ENCODE measurements around the gene NLGN2.

The NLGN2 gene

DNA sequence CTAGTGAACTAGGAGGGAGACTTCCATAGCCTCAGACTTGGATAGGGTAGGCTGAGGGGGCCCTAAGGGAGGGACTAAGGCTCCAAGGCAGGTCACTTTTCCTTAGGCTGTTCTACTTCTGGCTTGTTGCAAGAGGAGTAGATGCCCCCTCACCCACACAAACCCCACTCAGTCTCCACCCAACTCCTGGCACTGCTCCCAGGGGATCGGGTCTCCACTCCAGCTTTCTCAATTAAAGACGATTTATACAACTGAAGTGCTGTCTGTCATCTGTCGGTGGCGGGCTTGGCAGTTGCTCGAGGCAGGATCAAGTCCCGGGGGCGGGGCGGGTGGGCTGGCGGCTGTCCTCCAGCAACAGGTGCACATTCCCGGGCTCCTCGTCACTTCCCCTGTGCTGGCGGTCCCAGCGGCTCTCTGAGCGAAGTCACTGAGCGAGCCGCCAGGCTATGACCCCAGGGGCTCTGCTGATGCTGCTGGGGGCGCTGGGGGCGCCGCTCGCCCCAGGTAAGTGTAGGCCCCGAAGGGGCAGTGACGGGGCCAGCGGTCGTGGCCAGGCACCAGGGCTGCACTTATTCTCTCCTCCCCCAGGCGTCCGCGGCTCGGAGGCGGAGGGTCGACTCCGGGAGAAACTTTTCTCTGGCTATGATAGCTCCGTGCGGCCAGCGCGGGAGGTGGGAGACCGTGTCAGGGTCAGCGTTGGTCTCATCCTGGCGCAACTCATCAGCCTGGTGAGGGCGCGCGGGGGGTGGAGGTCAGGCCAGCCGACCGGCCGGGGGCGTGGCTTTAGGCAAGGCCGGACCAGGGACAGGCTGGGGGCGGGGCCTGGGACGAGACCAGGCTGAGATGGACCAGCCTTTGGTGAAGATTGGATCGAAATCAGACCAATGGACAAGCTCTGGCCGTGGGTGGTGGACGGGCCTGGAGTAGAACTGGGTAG lies 37.3 kb downstream of the NLGN2 start, which contains the start of gene CHRNB1:
Gene CHRNB1 (plus strand): TSS at position 380 of the 937 bp plus-strand sequence. CDS start 67 bp downstream, at position 447.
- in situ Hi-C loops (cut with MboI; ENCODE audit: low pct_unique_long_range_greater_than_20kb, low sequenced_read_pairs): no loop called here

DNA sequence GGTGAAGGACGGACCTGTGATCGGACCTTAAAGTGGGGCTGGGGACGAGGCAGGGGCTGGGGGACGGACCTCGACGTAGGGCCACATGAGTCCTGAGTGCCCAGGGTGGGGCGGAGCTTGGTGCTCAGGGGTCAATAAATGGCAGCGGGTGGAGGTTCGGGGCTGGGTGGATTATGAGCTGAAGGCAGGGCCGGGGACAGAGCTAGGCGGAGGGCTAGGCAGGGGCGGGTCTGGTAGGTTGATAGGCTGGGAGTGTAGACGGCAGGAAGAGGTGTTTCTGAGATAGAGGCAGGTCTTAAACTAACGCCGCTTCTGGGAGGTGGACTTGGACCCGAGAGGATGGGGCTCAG lies 37.9 kb downstream of the NLGN2 start:
- in situ Hi-C loops (cut with MboI; ENCODE audit: low pct_unique_long_range_greater_than_20kb, low sequenced_read_pairs): no loop called here

More for the DNA sequence above, 37.3 kb downstream of the NLGN2 start, which contains the start of gene CHRNB1:
- DNase-seq: no peak

GRCh38 chr17:7448461-7448860 lies 40.8 kb downstream of the NLGN2 start:
- in situ Hi-C loops (cut with MboI; ENCODE audit: low pct_unique_long_range_greater_than_20kb, low sequenced_read_pairs): no loop called here
- DNase-seq: no peak

More for the DNA sequence above, 37.9 kb downstream of the NLGN2 start:
- DNase-seq: no peak

DNA sequence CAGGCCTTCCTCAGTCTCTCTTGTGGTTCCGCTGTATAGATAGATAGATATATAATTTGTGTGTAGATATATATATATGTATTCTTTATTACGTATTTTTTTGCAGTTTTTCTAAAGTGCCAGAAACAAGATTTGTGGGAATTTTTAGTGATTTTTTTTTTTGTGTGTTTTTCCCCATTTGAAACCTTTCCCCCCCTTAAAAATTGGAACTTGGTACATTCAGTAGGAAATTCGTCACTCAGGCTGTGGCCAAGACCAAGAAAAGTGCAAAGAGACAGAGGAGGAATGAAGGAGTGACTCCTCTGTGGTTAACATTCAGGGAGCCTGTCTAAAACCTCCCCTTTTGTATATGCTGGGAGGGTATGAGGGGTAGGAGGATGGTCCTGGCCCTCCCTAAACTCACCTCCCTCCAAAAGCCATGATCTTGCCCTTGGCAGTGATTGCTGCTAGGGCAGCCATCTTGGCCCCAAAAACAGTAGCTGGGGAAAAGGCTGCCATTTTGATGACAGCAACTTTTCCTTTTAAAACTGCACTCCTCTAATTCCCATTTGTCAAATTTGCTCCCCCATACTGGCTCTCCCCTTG lies 52.4 kb downstream of the NLGN2 start:
- no peak for DNase-seq
- in situ Hi-C loops (cut with MboI; ENCODE audit: low pct_unique_long_range_greater_than_20kb, low sequenced_read_pairs): no loop called here

DNA sequence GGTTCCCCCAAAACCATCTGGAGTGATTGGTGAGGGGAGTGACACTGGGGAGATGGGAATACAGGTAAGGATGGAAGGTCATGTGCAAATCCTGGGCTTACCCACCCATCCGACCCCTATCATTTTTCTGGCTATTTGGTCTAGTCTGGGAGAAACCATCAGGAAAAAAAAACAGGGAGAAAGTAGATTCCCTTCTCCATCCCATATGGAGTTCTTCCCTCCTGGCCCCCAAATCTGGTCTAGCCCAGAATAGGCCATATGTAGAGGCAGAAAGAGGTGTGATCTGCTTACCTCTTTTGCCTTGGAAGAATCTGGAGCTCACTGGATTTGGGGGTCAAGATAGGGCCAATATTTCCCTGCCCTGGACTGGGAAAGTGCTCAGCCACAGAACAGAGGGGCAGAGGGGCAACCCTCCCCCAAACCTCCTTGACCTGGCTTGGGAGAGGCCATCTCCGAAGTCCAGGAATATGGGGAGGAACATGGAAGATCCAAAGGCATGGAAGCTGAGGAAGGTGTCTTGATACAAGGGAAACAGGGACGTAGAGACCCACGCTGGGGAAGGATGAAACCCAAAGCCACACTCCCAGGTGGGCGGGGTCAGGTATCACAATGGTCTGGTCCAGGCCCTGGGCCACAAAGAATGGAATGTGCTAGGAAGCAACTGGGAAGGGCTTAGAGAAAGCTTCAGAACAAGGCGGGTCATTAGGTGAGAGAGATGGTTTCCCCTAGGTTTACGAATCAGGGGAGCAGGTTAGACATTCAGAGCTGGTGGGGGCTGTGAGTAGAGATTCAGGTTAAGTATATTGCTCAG lies 53.4 kb downstream of the NLGN2 start:
- DNase-seq: no peak
- in situ Hi-C loops (cut with MboI; ENCODE audit: low pct_unique_long_range_greater_than_20kb, low sequenced_read_pairs): no loop called here

DNA sequence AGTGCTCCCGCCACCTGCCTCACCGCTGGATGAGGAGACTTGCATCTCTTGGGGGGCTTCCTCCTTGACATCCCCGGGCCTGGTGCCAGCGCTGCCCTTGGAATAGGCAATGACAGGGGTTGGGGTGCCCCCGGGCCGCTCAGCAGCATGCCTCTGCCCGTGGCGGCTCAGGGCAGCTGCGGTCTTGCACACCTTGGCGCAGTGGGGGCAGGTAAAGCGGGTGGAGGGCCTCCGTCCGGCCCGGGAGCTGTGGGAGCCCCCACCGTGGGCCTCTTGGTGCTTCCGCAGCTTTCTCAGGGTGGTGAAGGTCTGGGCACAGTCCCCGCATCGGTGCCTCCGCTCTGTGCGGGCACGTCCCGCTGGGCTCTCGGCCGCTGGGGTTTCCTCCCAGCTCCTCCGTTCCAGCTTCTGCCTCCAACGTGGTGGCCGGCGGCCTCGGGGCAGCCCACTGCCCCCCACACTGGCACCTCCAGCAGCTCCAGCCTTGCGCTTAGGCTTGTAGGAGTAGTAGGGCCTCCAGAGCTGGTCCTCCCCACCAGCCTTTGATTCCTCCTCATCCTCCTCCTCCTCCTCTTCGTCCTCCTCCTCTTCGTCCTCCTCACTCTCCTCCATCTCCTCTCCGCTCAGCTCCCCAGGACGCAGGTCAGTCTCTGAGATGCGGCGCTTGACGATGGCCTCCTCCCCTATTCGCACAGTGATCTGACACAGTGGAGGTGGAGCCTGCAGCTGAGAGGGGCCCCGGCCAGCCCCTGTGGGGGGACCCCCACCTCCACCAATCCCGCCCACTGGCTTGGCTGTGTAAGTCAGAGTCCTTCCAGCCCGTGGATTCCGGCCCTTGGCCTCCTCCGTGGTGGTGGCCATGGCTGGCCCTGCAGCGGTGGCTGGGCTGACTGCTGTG lies 55.1 kb downstream of the NLGN2 start:
- DNase-seq: no peak
- in situ Hi-C loops (cut with MboI; ENCODE audit: low pct_unique_long_range_greater_than_20kb, low sequenced_read_pairs): no loop called here

- in situ Hi-C loops (cut with MboI; ENCODE audit: low pct_unique_long_range_greater_than_20kb, low sequenced_read_pairs): no loop called here
- no peak for DNase-seq
Measured at GRCh38 chr17:7463372-7463846, 55.8 kb downstream of the NLGN2 start.

- DNase-seq: no peak
- in situ Hi-C loops (cut with MboI; ENCODE audit: low pct_unique_long_range_greater_than_20kb, low sequenced_read_pairs): no loop called here
Measured at GRCh38 chr17:7464081-7464480, 56.4 kb downstream of the NLGN2 start.

DNA sequence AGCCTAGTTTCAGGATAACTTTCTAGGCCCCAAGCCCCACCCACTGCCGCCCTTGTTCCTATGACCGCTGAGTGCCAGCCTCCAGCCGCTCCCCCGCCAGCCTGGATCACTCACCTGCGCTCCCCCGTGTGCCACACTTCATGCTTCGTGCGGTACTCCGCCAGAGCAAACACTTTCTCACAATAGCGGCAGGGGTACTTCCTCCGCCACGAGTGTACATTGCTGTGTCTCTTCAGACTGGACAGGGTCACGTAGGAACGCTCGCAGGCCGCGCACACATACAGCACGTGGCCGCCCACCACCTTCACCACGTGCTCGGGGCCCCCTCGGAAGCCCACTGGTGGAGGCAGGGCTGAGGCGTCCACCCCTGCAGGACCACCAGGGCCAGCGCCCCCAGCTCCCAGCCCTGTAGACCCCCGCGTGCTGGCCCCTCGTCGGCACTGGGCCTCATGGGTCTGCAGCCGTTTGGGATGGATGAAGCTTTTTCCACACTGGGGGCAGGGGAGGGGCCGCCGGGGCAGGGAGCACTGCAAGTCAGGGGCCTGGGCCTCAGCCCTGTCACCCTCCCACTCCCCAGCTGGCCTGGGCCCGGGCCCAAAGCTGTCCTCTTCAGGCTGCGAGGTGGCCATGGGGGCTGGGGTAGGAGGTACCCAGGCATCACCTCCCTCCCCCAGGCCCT lies 58.1 kb downstream of the NLGN2 start:
- DNase-seq: no peak
- in situ Hi-C loops (cut with MboI; ENCODE audit: low pct_unique_long_range_greater_than_20kb, low sequenced_read_pairs): no loop called here

DNA sequence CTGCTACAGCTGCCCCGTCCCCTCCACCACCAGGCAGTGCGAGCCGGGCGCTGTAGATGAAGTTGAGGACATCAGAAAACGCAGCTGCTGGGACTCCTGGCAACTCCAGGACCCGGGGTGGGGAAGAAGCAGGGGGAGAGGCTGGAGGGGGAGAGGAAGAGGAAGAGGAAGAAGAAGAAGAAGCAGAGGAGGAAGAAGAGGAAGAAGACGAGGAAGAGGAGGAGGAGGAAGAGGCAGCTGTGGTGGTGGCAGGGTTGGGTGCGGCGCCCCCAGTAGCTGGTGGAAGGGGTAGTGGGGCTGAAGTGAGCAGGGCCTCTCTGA lies 58.6 kb downstream of the NLGN2 start:
- in situ Hi-C loops (cut with MboI; ENCODE audit: low pct_unique_long_range_greater_than_20kb, low sequenced_read_pairs): no loop called here
- DNase-seq: no peak

- in situ Hi-C loops (cut with MboI; ENCODE audit: low pct_unique_long_range_greater_than_20kb, low sequenced_read_pairs): no loop called here
- DNase-seq: no peak
Measured at GRCh38 chr17:7466639-7467341, 59.1 kb downstream of the NLGN2 start.

DNA sequence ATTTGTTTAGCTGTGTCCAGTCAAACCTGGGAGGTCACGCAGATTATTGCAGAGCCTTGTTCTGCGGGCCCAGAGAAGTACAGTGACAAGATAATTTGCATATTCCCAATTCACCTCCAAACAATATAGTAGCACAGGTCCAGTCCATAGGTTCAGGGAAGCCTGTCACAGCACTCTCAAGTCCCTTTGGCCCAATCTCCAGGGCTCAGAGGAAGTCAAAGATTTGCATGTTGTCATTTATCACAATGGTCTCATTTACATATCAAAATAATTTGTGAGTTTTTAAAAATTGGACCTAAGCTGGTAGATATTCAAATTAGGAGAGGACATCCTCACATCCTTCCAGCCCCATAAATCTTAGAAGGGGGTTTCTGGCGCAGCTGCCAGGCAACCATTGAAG lies 59.9 kb downstream of the NLGN2 start:
- no peak for DNase-seq
- in situ Hi-C loops (cut with MboI; ENCODE audit: low pct_unique_long_range_greater_than_20kb, low sequenced_read_pairs): no loop called here

DNA sequence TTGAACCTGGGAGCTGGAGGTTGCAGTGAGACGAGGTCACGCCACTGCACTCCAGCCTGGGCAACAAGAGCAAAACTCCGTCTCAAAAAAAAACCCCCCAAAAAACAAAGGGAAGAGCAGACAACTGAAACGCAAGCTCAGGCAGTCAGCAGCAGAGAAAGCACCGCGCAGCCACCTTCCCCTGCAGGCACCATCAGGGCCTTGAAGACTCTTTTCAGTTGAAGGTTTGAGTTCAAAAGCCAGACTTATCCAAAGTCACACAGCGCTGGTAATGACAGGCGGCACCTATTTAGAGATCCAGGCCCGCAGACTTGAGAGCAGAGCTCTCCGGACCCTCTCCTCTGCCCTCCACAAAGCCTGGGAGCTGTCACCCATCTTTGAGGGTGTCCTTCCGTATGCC lies 60.6 kb downstream of the NLGN2 start:
- DNase-seq: no peak
- in situ Hi-C loops (cut with MboI; ENCODE audit: low pct_unique_long_range_greater_than_20kb, low sequenced_read_pairs): no loop called here

- DNase-seq: no peak
- in situ Hi-C loops (cut with MboI; ENCODE audit: low pct_unique_long_range_greater_than_20kb, low sequenced_read_pairs): no loop called here
Measured at GRCh38 chr17:7468804-7469389, 61.3 kb downstream of the NLGN2 start.

Data from KBM-7 (cell line).